ENCODE measurements around the gene CABLES2.

GRCh38 chr20:62345681-62346370 lies 61.3 kb downstream of the CABLES2 start:
- TF ChIP-seq GATA2 (IDR thresholded peaks at IDR 0.05; ENCODE audit: low read depth, low read length) = no peak
- no peak for TF ChIP-seq GATA3 (IDR thresholded peaks at IDR 0.05; ENCODE audit: low read depth, low read length)

Data from SH-SY5Y (cell line).